CD4-positive, alpha-beta T cell (primary cell): ENCODE data around the gene FOSL1. TPM values are rescaled to one million over a fixed set of nuclear protein-coding genes. Genes with fewer than 3 reads are reported as not detected.

ENCODE experiments used
- ATAC-seq: fragments of 200-7000 bp; cut with Tn5 transposase; one replicate; pipeline ENCODE4 v1.10.0; 2022; ENCODE audit warnings: mild to moderate bottlenecking; ENCODE audit not compliant: poor library complexity
- CTCF ChIA-PET: fragments of 350-600 bp; sonication (Branson Sonifier 250); formaldehyde crosslinking; loops from one replicate; lab custom pipeline; 2021; ENCODE audit warnings: antibody characterized with exemption, inconsistent platforms; lab: Charles Lee
- POLR2A ChIA-PET: fragments of 350-600 bp; sonication (Branson Sonifier 250); formaldehyde crosslinking; loops from one replicate; lab custom pipeline; 2021; ENCODE audit warnings: antibody characterized with exemption, inconsistent platforms; lab: Charles Lee
- DNase-seq, 14 experiments: peaks; one replicate each; pipeline ENCODE4 v3.0.0-alpha.2; 2013 to 2020; ENCODE audit warnings: mixed read lengths in 2 of 14
- H3K27ac ChIP-seq, 2 donors: one replicate each; pipeline versions ENCODE4 v1.5.1 to v1.7.0; 2013; ENCODE audit warnings: low read length in 2 of 2, low read depth in 1 of 2, mild to moderate bottlenecking in 1 of 2
- H3K27me3 ChIP-seq, 2 experiments: 1 replicate in 1 of 2; 2 replicates in 1 of 2; pipeline versions ENCODE4 v1.6.1 to v1.7.0; 2013; ENCODE audit warnings: low read length in 2 of 2, control low read depth in 1 of 2, mild to moderate bottlenecking in 1 of 2, moderate library complexity in 1 of 2; ENCODE audit not compliant: insufficient read depth in 2 of 2, control insufficient read depth in 1 of 2
- H3K36me3 ChIP-seq: one replicate; pipeline ENCODE4 v1.6.1; 2013; ENCODE audit warnings: low read length, control low read depth; ENCODE audit not compliant: insufficient read depth
- H3K4me1 ChIP-seq: one replicate; pipeline ENCODE4 v1.6.1; 2013; ENCODE audit warnings: low read length, control low read depth; ENCODE audit not compliant: insufficient read depth
- H3K4me3 ChIP-seq: one replicate; pipeline ENCODE4 v1.5.1; 2013; ENCODE audit warnings: mild to moderate bottlenecking, low read length, moderate library complexity
- H3K9me3 ChIP-seq, 2 experiments: 1 replicate in 1 of 2; 2 replicates in 1 of 2; pipeline versions ENCODE4 v1.6.1 to v1.7.0; 2013; ENCODE audit warnings: low read length in 2 of 2, mild to moderate bottlenecking in 2 of 2, control low read depth in 1 of 2, moderate library complexity in 1 of 2; ENCODE audit not compliant: control insufficient read depth in 1 of 2, insufficient read depth in 1 of 2
- H3K27ac Mint-ChIP-seq: one replicate; pipeline ENCODE4 v1.8.0; 2020; ENCODE audit warnings: mixed read lengths
- H3K27me3 Mint-ChIP-seq: one replicate; pipeline ENCODE4 v1.8.0; 2021; ENCODE audit warnings: mixed read lengths
- H3K36me3 Mint-ChIP-seq: one replicate; pipeline ENCODE4 v1.8.0; 2021; ENCODE audit warnings: low read depth, mixed read lengths
- H3K4me1 Mint-ChIP-seq: one replicate; pipeline ENCODE4 v1.8.0; 2021; ENCODE audit warnings: low read depth, mixed read lengths
- H3K4me3 Mint-ChIP-seq: one replicate; pipeline ENCODE4 v1.8.0; 2020; ENCODE audit warnings: mild to moderate bottlenecking, mixed read lengths
- H3K9me3 Mint-ChIP-seq: one replicate; pipeline ENCODE4 v1.8.0; 2020; ENCODE audit warnings: mixed read lengths
- intact Hi-C, 2 experiments: fragments of 100-400 bp; cut with DNase I in 1 of 2; cut with micrococcal nuclease in 1 of 2; formaldehyde crosslinking; loops; one replicate each; pipeline versions ENCODE4 v1.15.1 to v1.9.0; 2023 to 2025; cut with DNase I, micrococcal nuclease
- total RNA-seq, 174 experiments: library from RNA in 2 of 174; stranded (reverse) in 2 of 174; gene quantifications; one replicate each; pipeline ENCODE4 v1.2.3 and lab custom pipeline; 2021 to 2026
- TF ChIP-seq, protein P1 (sequence below): fragments of 200-600 bp; IDR thresholded peaks from one replicate; pipeline ENCODE4 v1.8.0; 2022; ENCODE audit warnings: antibody characterized with exemption, mild to moderate bottlenecking

The FOSL1 gene
- total RNA-seq, 2 experiments from 2014 or later: 1.8 to 2.2 TPM

DNA sequence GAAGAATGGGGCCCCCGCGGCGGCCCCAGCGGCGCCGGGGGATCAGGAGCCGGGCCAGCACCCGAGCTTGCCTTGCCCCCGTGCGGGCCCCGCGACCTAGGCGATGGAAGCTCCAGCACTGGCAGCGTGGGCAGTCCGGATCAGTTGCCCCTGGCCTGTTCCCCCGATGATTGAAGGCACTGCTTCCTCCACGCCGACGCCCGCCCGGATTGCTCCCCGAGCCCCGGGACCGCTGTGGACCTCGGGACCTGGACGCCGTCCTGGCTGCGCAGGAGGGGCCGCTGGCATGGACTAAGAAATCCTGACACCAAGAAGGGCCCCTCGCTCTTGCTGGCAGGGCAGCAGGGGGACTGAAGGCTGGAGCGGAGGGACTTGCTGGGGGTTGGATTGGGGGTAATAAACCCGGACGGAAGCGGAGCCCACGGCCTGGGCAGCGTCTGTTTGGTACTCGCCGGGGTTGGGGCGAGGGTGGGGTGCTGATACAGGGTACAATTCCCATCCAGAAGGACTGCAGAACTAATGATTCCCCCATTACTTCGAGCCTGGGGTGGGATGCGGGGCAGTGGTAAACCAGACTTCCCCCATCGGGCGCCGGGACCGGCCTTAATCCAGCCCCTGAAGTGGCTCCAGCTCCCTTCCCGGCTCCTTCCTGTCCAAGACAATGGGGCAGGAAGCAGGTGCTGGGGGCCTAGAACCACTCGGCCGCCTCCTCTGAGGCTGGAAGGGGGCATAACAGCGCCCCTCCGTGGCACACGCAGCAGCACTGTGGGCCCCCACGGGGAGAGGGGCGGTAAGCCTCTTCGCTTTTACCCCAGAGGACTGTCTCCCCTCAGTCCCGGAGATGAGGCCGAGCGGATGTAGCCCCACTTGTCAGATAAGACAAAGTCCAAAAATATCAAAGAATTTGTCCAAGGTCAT is 8.7 kb downstream of the FOSL1 start:
- Histone ChIP-seq H3K27me3 (no peaks in the 10 kb centered on the region), H3K27ac (peak overlapping the region; percentile 58 to 88), H3K4me1 (peaks cover 72% of the 10 kb centered on the region), H3K36me3 (no peaks in the 10 kb centered on the region), H3K9me3 (no peaks in the 10 kb centered on the region), H3K4me3 (peak overlapping the region; percentile 78)
- H3K27ac Mint-ChIP-seq: peak overlapping the region; percentile 95
- ChIA-PET POLR2A (interaction anchor here (0.7 to 5.8 kb wide), 37 partner anchors 9 to 795 kb away, joined by 3 to 248 read pairs (median 8); partner anchors contain the start of genes AP5B1, BANF1, C11orf68 and CFL1), CTCF (interaction anchor here (1.0 to 5.2 kb wide), 16 partner anchors 7 to 421 kb away, joined by 3 to 80 read pairs (median 4); partner anchors contain the start of genes AP5B1, CFL1, FOSL1 and KAT5)
- ATAC-seq: no peak
- DNase-seq: peak in 3 of 14 experiments; percentile 42 to 58 (median 51)
- TF ChIP-seq, protein P1, sequence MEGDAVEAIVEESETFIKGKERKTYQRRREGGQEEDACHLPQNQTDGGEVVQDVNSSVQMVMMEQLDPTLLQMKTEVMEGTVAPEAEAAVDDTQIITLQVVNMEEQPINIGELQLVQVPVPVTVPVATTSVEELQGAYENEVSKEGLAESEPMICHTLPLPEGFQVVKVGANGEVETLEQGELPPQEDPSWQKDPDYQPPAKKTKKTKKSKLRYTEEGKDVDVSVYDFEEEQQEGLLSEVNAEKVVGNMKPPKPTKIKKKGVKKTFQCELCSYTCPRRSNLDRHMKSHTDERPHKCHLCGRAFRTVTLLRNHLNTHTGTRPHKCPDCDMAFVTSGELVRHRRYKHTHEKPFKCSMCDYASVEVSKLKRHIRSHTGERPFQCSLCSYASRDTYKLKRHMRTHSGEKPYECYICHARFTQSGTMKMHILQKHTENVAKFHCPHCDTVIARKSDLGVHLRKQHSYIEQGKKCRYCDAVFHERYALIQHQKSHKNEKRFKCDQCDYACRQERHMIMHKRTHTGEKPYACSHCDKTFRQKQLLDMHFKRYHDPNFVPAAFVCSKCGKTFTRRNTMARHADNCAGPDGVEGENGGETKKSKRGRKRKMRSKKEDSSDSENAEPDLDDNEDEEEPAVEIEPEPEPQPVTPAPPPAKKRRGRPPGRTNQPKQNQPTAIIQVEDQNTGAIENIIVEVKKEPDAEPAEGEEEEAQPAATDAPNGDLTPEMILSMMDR: peak; percentile 8
- no peaks in the 10 kb centered on the region for H3K27me3 Mint-ChIP-seq
- intact Hi-C loops: no loop called here
- no peaks in the 10 kb centered on the region for H3K9me3 Mint-ChIP-seq
- peaks cover 20% of the 10 kb centered on the region for H3K36me3 Mint-ChIP-seq
- peak overlapping the region; percentile 88 for H3K4me3 Mint-ChIP-seq
- H3K4me1 Mint-ChIP-seq: peaks cover 64% of the 10 kb centered on the region

- peak; percentile 65 for ATAC-seq
- CTCF ChIA-PET: interaction anchor here (1.0 to 5.2 kb wide), 21 partner anchors 8 to 422 kb away, joined by 3 to 80 read pairs (median 4); partner anchors contain the start of genes AP5B1, BANF1, C11orf68 and CFL1
- peak within 1 kb of the TSS; percentile 95 for H3K27ac Mint-ChIP-seq
- peaks cover 66% of the 10 kb centered on the region for H3K4me1 Mint-ChIP-seq
- Histone ChIP-seq H3K9me3 (no peaks in the 10 kb centered on the region), H3K36me3 (peaks cover 3% of the 10 kb centered on the region), H3K4me3 (peak within 1 kb of the TSS; percentile 93), H3K4me1 (peaks cover 72% of the 10 kb centered on the region), H3K27me3 (no peaks in the 10 kb centered on the region), H3K27ac (peak within 1 kb of the TSS; percentile 88 to 91)
- H3K36me3 Mint-ChIP-seq: peaks cover 24% of the 10 kb centered on the region
- peak within 1 kb of the TSS; percentile 88 for H3K4me3 Mint-ChIP-seq
- DNase-seq: peak; percentile 97 to 100 (median 98)
- TF ChIP-seq, protein P1: peak; percentile 28
- H3K9me3 Mint-ChIP-seq: no peaks in the 10 kb centered on the region
- intact Hi-C loops: loop anchor here (1.0 kb wide), 2 partner anchors 10 to 71 kb away; partner anchors contain the start of genes FOSL1 (in 2 of the 2) and SART1 (in 1 of the 2)
- POLR2A ChIA-PET: interaction anchor here (0.7 to 5.8 kb wide), 49 partner anchors 10 to 794 kb away, joined by 3 to 248 read pairs (median 6); partner anchors contain the start of genes AP5B1, BANF1, C11orf68 and CFL1
- no peaks in the 10 kb centered on the region for H3K27me3 Mint-ChIP-seq
Measured at GRCh38 chr11:65890324-65891218, 9.6 kb downstream of the FOSL1 start, which contains the start of gene CCDC85B. Gene CCDC85B, plus strand, starts transcription at chr11:65890673. Its CDS starts 111 bp downstream, at chr11:65890784.
